Activated CD8-positive, alpha-beta memory T cell treated with anti-CD3 and anti-CD28 coated beads for 1 hour (primary cell): ENCODE results near the gene PPP3R1.
"Not testable (repeated sequence)": the region's sequence is repeated elsewhere in the genome, so short reads cannot be mapped to it uniquely, and the experiment has no call there.

Source experiments
- DNase-seq, 2 donors: peaks; one replicate each; pipeline ENCODE4 v3.0.0-alpha.2; 2020; ENCODE audit warnings: low read depth in 1 of 2; ENCODE audit errors: extremely low read depth in 1 of 2

The PPP3R1 gene

DNA sequence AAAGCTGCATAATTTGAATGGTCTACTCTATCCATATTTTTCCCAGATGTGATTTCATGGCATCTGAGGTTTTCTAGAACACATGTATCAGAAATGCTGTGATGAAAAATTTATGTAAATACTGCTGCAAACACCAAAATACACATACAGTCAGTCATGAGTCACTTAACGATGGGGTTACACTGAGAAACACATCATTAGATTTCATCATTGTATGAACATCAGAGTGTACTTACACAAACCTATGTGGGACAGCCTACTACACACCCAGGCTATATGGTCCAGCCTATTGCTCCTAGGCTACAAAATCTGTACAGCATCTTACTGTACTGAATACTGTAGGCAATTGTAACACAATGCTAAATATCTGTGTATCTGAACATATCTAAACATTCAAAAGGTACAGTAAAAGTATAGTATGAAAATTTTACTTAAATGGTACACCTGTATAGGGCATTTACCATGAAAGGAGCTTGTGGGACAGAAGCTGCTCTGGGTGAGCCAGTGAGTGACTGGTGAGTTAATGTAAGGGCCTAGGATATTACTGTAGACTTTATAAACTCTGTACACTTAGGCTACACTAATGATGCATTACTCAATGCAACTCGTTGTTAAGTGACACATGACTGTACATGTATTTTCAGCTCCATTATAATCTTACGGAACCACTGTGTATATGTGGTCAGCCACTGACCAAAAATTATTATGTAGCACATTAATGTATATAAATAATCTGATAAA, 61.2 kb downstream of the PPP3R1 start:
- no peak for DNase-seq

DNA sequence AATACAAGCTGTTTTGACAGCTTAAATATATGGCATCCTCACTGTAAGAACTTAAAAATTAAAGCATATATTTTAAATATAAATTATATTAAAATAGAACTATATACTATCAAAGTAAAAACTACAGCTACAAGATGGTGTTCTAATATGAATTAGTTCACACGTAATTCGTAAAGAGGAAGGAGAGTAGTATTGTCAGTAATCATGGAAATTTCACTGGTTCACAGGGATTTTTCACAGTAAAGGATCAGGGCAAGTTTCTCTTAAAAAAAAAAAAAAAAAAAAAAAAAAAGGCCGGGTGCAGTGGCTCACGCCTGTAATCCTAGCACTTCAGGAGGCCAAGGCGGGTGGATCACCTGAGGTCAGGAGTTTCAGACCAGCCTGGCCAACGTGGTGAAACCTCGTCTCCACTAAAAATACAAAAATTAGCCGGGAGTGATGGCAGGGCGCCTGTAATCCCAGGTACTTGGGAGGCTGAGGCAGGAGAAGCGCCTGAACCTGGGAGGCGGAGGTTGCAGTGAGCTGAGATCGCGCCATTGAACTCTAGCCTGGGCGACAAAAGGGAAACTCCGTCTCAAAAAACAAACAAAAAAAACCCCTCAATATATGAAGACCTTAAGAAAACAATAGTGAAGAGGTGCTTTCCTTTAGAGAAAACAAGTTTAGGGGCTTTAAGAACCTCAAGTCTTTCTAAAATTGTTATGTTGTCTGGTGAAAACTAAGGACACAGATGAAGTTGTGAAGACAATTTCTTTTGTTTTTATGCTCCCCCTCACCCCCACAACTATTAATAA, 62.1 kb downstream of the PPP3R1 start:
- DNase-seq: no peak

DNA sequence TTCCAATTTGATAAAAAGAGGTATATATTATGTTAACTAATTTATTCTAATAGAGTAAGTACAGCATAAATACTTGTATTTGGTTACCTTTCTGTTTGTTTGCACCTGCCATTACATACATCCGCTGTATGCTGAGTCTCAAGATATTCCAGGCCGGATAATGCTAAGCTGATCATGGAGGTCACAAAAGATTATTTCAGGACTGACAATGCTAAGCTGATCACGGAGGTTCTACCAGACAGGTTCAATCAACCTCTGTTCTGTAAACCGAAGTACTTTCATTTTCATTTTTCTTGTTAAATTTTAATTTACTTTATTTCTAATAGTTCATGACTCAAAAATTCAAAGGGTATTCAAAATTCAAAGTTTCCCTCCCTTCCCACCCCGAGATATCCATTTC, 63.5 kb downstream of the PPP3R1 start:
- DNase-seq: no peak

DNA sequence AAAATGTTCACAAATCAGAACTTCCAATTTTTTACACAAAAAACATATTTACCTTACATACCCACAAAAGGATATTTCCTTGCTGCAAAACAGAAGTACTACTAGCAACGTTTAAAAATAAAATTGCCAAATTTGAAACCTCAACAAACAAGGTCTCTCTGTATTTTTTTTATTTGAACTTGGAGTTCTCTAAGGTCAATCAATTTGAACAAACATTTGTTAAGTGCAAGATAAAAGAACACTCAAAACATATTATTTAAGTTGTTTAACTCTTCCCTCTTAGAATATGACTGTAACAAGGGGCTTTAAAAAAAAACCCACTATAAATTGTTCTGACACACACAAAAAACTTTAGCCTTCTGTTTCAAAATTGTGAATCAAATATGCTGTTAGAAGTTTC, 65.0 kb downstream of the PPP3R1 start:
- DNase-seq: no peak

DNA sequence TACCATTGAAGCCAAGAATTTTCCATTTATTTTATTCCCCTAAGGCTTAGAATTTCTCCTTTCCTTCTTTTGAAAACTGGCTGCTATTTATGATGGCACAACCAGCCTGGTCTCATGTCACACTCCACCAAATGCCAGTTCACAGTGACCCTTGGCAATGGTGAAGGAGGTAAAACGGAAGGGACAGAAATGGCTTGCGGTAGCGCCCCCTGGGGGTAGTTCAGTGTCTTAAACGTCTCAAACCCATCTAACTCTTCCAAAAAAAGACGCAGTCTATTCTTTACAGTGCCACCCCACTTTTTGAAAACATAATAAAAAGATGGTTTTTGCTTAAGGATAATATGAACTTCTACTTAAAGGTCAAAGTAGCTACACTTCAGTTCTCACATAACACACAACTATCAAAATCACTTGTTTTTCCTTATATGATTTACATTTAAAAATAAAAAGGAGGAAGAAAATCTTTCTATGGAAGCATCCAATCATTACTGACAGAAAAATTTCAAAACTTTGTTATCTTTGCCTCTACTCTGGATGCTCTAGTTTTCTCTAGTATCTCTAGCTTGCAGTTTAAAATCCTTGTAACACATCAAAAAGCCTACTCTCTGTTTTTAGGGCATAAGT, 66.7 kb downstream of the PPP3R1 start:
- peak; percentile 11 to 47 for DNase-seq

DNA sequence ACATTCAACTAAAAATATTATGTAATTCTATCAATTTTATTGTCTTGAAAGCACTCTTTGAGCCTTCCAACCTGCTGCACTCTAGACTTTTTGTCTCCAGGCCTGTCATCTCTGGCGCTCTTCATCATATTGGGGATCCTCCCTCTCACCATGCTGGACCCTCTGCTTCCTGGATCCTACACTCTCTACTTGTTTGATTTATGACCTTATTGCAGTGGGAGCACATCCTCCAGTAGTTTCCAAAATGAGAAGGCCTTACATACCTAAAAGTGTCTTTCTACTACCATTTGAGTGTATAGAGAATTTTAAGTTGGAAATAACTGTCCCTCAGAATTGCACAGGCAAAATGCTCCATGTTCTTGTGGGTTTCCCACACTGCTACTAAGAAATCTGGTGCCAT, 69.4 kb downstream of the PPP3R1 start:
- no peak for DNase-seq

DNA sequence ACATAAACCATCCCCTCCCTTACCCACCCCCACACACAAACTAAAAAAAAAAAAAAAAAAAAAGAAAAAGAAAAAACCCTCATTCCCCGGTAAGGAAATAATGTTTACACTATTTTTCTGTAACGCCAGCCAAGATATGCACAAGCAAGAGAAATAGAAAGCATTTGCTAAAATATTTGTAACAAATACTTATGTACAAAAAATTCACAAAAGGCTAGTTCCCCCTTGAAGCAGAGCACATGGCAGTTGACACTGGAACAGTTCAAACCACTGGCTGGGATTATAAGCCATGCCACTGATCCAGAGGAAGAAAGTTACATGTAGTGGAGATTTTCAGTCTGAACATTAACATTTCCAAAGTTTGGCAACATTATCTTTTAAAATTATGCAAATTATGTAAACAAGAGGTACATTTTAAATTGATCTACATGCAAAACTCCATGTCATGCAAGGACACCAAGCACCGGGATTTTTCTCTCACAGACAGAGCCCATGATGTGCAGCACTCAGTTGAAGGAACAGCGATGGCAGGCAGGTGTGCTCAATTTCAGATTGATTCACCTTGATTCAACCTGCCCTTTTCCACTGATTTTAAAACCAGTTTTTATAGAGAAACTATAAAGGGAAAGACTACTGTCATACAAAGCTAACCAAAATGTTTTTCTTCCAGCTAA, 73.2 kb downstream of the PPP3R1 start:
- no peak for DNase-seq

DNA sequence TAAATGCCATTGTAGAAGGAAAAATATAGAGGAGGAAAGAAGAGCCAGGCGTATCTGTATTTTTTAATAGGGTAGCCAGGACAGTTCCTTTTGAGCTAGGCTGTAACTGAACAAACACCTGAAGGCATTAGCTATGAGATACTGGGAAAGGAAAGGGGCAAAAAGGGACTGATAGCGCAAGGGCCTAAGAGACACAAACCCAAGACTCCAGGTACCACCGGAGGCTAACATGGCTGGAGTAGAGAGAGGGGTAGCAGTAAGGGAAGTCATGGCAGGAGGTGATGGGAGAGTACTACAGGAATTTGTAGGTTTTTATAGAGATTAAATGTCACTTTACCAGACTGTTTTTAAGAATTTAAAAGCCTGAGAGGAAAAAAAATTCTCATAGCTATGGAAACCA, 73.9 kb downstream of the PPP3R1 start:
- no peak for DNase-seq

DNA sequence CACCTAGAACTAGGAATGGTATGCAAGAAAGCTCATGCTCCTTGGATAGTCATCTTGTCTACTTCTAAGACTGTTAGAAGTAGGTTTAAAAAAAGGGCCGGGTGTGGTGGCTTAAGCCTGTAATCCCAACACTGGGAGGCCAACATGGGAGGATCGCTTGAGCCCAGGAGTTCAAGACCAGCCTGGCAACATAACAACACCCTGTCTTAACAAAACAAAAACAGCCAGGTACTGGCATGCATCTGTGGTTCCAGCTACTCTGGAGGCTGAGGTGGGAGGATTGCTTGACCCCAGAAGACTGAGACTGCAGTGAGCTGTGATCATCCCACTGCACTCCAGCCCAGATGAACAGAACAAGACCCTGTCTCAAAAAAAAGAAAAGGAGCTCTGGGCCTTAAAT, 74.8 kb downstream of the PPP3R1 start:
- no peak for DNase-seq

DNA sequence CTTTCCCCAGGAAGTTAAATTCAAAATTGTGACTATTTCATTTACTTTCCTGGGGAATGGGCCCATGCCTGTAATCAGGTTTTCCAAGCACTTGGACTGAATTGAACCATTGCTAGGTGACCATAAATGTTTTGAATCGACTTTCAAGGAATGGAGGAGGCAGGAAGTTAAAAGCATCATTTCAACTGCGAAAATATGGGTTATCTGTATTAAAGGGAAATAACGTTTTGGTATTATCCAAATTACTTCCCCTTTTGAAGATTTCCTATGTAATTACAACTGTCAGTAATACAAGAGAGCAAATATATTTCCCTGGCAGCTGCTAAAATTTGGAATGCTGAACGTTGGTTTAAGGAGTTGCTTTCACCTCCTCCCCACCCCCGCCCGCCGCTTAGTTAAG, 75.7 kb downstream of the PPP3R1 start:
- DNase-seq: no peak

DNA sequence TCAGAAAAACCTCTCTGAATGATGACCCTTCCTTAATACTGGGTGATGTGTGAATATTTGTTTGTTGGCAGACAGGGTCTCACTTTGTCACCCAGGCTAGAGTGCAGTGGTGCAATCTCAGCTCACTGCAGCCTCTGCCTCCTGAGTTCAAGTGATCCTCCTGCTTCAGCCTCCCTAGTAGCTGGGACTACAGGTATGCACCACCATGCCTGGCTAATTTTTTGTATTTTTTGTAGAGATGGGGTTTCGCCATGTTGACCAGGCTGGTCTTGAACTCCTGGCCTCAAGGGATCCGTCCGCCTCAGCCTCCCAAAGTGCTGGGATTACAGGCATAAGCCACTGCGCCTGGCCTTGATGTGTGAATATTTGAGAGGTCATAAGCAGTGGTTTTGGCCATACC, 77.1 kb downstream of the PPP3R1 start:
- DNase-seq: not testable (repeated sequence)

DNA sequence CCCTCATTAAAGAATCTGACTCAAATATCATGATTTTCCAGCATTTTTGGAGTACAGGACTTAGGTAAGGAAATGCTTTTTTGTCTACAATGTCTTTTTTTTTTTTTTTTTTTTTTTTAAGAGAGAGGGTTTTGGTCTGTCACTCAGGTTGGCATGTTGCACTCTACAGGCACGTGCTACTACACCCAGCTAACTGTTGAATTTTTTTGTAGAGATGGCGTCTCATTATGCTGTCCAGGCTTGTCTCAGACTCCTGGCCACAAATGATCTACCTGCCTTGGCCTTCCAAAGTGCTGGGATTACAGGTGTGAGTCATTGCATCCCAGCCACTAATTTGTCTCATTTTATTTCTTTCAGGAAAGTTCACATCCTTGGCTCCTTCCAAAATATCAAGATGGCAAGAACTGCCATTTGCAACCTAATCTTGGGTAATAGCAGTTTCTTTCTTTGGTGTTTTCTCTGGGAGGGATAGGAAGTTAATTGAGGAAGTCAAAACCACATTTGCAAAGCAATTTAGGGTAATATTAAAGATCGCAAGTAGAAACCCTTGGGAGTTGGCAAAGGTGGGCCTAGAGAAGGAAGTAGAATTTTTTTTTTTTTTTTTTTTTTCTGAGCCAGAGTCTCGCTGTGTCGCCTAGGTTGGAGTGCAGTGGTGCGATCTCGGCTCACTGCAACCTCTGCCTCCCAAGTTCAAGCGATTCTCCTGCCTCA, 79.2 kb downstream of the PPP3R1 start:
- DNase-seq: no peak

DNA sequence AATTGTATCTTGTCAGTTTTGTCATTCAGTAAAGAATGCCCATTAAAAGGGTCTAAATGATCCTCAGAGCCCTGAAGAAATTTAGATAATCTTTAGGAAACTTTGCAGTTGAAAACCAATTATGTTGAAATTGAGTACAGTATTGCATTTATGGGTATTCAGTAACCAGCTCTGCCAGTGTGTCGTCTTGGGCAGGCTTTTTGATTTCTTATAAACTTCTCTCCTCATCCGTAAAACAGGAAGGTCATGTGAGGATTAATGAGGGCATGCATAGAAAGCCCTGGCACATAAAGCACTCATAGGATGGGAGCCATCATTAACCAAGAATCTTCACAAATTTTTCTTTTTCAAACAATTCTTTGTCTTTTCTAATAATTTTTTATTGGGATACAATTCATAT, 79.8 kb downstream of the PPP3R1 start:
- no peak for DNase-seq

DNA sequence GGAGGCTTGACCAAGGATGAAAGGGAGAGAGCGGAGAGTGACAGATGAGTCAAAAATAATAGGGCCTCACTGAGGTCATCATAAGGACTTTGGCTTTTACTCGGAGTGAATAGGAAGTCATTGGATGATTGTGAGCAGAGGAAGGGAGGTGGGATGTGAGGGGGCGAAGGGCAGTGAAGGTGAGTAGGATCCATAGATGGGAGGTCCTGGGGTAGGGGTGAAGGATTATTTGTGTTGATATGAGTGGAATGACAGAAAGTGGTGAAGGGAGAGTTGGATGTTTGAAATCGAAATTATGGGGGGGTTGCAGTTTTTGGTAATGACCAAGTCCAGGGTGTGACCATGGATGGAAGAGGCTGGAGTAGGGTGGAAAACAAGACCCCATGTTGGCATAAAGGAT, 80.6 kb downstream of the PPP3R1 start:
- no peak for DNase-seq

DNA sequence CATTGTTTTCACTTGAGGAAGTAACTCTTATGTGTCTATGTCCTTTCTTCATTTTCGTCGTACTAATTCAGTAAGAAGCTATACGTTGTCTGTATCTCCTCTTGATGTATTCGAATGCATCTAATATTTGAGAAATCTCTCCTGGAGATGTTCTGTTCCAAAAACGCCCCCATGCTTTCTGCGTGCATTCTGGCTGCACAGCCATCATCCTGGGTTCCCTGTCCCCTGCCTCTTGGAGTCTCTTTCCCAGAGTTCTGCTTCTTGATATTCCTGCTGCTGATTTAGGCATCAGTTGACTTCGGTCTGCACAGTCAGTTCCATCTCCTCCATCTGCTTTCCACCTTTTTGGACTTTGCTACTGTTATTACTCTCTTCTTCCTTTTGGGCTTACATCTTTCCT, 81.2 kb downstream of the PPP3R1 start:
- no peak for DNase-seq

DNA sequence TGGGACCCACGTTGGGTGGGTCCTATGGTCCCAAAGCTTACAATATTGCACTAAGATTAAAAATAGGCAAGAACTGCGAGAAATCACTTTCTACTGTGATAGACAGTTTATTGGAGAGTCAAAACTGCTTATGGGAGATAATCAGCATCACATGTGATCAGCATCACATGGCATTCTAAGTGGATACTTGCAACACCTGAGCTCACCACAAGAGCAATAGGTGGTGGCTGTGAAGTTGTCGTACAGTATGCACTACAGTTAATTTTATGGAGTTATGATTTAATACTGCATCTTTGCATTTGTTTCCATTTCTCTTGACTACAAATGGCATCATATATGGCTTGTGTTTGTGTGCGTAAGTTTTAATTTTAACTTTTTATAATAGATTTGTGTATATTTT, 83.0 kb downstream of the PPP3R1 start:
- no peak for DNase-seq

DNA sequence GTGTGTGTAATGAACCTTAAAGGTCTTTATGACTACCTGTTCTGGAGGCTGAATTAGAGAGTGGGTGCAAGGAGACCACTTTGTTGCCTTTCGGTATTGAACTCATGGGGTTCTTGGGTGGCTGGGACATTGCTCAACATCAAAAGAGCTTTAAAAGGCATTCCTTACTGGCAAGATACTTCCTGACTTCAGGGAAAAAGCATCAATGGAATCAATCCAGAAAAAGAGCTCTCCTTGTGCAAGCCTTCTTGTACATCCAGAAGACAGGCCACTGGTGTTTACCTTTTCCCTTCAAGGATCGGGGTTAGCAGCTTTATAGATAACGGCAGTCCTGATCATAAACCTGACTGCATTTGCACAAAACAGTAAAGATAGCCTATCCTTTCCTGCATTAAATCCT, 85.1 kb downstream of the PPP3R1 start:
- no peak for DNase-seq

DNA sequence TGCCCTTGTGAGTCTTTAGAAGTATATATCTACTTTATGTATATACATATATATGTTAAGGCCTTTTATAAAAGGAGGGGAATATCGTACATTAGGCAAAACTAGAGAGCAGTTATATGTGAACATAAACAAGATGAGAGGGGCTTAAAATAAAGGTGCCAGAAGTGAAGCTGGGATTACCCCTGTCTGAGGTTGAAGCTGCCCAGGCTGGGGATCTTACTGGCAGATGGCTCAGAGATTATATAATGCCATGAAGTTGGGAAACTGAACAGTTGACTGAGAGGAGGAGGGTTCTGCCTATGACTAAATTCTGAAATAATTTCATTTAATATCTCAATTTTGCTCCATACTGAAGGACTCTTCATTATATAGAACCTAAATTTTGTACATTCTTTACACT, 88.7 kb downstream of the PPP3R1 start:
- DNase-seq: no peak

DNA sequence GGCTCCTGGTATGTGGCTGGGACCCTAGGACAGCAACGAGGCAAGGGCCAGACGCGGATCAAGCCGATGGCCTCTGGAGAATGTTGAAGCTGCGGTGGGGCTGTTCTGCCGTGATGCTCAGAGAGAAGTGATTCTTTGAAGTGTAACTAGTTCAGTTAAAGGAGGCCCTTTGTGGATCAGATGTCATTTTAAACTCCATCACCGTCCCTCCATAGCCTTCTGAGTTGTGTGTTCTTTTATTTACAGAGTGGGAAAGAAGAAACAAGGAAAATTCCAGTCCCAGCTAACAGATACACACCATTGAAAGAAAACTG, 94.2 kb downstream of the PPP3R1 start:
- DNase-seq: no peak

DNA sequence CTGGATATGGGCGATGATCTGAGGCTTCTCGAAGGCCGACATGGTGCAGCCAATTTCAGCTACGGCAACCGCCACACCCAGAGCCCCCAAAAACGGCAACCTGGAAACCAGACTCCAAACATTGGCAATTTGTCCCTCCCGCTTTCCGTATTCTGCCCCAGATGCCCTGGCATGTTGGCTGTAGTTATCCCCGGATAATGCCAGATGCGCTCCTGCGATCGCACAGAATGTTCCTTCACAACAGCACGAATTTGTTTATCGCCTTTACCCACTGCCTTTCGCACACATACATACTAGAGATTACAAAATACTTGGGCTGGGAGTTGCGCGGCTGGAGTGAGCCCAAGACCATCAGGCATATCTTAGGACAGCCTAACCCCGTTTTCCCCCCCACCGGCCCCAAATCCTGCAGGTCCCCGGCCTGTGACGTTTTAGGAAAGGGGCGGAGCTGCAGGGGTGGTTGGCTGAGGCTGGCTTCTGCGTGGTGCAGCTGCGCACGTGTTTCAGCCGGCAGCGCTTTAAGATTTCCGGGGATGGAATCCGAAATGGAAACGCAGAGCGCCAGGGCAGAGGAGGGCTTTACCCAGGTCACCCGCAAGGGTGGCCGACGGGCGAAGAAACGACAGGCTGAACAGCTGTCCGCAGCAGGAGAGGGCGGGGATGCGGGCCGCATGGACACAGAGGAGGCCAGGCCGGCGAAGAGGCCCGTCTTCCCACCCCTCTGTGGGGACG, 94.8 kb downstream of the PPP3R1 start, which contains the start of gene PNO1:
Gene PNO1, plus strand, starts transcription at position 487 of the 732 bp plus-strand sequence. Its CDS starts 47 bp downstream, at position 534.
- peak; percentile 93 to 94 for DNase-seq
